Renal cortex interstitium (tissue), 11 donors: ENCODE data around the gene LTK. TPM values are rescaled to one million over a fixed set of nuclear protein-coding genes. Genes with fewer than 3 reads are reported as not detected.
A peak's percentile ranks its signal among the peaks of the same experiment; 100 is the strongest.

ENCODE experiments used
- DNase-seq, 11 donors: peaks; one replicate each; pipeline ENCODE4 v3.0.0-alpha.2; 2013; ENCODE audit warnings: low read depth in 9 of 11, low spot score in 4 of 11; ENCODE audit errors: extremely low read depth in 1 of 11
- polyA plus RNA-seq, 3 donors: library from polyadenylated mRNA; unstranded; fragments of 120-200 nt; gene quantifications; one replicate each; pipeline ENCODE4 v1.2.1, GENCODE V29; 2013; ENCODE audit not compliant: insufficient read length in 3 of 3

The LTK gene
- polyA plus RNA-seq, 3 donors = 1.9 to 2.8 (median 2.2) TPM

- no peak for DNase-seq
These were observed 11.5 kb downstream of the LTK start for GRCh38 chr15:41501931-41502794.

- DNase-seq = no peak
These were observed 12.3 kb downstream of the LTK start for GRCh38 chr15:41501191-41501917.

- DNase-seq = no peak
These were observed 14.3 kb downstream of the LTK start for GRCh38 chr15:41499109-41499851.

GRCh38 chr15:41498657-41499056 lies 15.0 kb downstream of the LTK start:
- DNase-seq = no peak

- DNase-seq = no peak
These were observed 17.7 kb downstream of the LTK start for GRCh38 chr15:41495736-41496599.

GRCh38 chr15:41494922-41495735 lies 18.5 kb downstream of the LTK start:
- DNase-seq = no peak

- DNase-seq = no peak
These were observed 19.3 kb downstream of the LTK start for GRCh38 chr15:41494190-41494921.

- DNase-seq = no peak
These were observed 19.8 kb downstream of the LTK start for GRCh38 chr15:41493902-41494189.

- DNase-seq = peak in 2 of 11 donors; percentile 50 to 54
These were observed 20.3 kb downstream of the LTK start, which contains the start of gene ITPKA for GRCh38 chr15:41493205-41493901. Gene ITPKA, plus strand, starts transcription at chr15:41493874. Its CDS starts 54 bp downstream, at chr15:41493928.

GRCh38 chr15:41492597-41493204 lies 20.9 kb downstream of the LTK start:
- DNase-seq = no peak

- no peak for DNase-seq
These were observed 21.7 kb downstream of the LTK start for GRCh38 chr15:41491889-41492288.

- no peak for DNase-seq
These were observed 23.3 kb downstream of the LTK start for GRCh38 chr15:41490355-41490754.

- DNase-seq = no peak
These were observed 24.0 kb downstream of the LTK start for GRCh38 chr15:41489641-41490040.

GRCh38 chr15:41487802-41488201 lies 25.8 kb downstream of the LTK start:
- no peak for DNase-seq

- DNase-seq = peak in 1 of 11 donors; percentile 41
These were observed 26.2 kb downstream of the LTK start for GRCh38 chr15:41487381-41487780.

- no peak for DNase-seq
These were observed 27.3 kb downstream of the LTK start for GRCh38 chr15:41486286-41486685.
